Inflammatory macrophage (primary cell): Measurements from ENCODE around the gene TMEM97.
"Not testable (repeated sequence)": the region's sequence is repeated elsewhere in the genome, so short reads cannot be mapped to it uniquely, and the experiment has no call there.

Experiments
- DNase-seq, 2 donors: peaks; one replicate each; pipeline ENCODE4 v3.0.0-alpha.2; 2020 to 2022

TMEM97 gene

DNA sequence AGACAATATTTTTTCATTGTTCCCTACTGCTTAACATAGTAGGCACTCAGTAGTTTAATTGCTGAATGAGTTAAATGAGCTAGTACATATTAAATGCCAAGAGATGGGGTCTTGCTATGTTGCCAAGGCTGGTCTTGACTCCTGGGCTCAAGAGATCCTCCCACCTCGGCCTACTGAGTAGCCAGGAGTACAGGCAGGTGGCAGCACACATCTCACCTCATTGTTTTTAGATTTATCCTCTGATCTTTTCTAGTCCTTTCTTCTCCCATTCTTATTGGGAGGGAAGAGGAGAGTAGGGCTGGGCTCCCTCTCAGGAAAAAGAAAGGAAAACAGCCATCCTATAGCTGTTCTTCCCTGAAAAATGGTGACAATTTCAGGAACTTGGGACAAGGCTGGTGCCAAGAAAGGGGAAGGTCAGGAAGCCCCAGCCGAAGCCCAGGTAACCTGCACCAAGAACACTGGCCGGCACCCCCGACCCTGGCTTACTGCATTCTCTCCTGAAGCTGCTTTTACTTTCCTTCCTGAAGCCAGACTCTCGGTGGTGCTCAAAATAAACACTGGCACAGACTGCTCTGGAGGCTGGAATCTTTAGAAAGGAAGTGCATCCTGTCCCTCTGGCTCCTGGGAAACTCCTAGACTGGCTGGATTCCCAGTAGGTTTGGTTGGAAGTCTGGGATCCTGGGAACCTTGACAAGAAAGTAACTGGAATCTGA lies 19.2 kb downstream of the TMEM97 start:
- no peak for DNase-seq

DNA sequence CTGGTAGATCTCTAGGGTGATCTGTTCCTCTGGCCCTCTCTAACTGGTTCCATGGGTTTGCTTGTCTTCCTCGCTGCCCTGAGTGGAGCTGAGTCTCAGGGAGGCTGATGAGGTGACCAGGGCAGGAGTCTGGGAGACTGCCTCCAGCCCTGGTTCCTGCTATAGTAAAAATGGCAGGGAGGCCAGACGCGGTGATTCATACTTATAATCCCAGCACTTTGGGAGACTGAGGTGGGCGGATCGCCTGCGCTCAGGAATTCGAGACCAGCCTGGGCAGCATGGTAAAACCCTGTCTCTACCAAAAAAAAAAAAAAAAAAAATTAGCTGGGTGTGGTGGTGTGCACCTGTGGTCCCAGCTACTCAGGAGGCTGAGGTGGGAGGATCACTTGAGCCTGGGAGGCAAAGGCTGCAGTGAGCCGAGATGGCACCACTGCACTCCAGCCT lies 19.8 kb downstream of the TMEM97 start:
- DNase-seq = not testable (repeated sequence)

- no peak for DNase-seq
Observed at GRCh38 chr17:28339431-28339830, 20.4 kb downstream of the TMEM97 start.

- DNase-seq = no peak
Observed at GRCh38 chr17:28340374-28340773, 21.4 kb downstream of the TMEM97 start.

DNA sequence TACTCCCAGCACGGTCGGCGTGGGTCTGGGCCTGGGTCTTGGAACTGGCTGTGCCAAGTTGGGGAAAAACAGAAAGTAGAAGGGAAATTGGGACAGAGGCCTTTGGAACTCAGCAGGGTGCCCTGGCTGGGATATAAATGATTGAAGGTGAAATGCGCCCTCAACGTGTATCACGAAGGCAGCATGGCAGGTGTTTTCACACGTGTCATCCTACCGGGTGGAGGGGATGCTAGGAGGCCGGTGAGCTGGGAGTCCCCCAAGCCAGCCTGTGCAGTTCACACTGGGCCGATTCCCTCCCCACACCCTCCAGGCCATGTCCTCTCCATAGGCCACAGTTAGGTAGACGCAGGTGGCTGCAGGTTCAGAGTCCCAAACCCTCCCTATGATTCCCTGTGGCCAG lies 22.5 kb downstream of the TMEM97 start:
- DNase-seq = no peak

- DNase-seq = no peak
Observed at GRCh38 chr17:28342313-28342712, 23.3 kb downstream of the TMEM97 start.

- no peak for DNase-seq
Observed at GRCh38 chr17:28343491-28343932, 24.5 kb downstream of the TMEM97 start.

- DNase-seq = no peak
Observed at GRCh38 chr17:28344011-28344410, 25.0 kb downstream of the TMEM97 start.

GRCh38 chr17:28344435-28344901 lies 25.5 kb downstream of the TMEM97 start:
- no peak for DNase-seq

DNA sequence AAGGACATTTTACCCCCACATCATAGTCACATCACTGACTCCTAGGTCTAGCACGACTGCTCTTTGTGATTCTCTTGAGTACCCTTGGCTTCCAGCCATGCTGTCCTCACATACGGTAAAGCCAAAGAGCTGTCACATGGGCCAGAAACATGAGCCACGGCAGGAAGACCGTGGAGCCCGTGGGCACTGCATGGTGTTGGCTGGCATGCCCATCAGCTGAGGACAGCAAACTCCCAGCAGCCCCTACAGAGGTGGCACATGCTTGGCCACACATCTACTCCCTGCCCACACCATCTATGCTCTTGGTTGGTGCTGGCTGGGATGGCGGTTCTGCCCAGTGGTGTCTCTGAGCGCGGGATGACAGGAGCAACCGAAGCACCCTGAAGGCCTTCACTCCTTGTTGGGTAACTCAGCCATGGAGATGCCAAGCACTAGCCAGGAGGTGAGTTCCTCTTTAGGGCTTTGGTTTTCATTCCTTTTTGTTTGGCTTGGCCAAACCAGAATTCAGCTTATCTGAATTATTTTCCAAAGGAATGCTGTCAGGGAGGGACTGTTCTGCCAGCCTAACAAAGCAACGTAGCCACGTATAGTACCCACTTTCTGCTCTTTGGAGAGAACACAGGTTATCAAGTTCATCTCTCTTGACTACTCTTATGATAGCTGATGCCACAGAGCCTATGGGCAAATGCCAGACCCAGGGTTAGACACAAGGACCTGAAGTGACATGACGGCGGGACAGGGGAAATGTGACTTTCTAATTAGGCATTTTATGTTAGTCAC lies 26.6 kb downstream of the TMEM97 start:
- no peak for DNase-seq

DNA sequence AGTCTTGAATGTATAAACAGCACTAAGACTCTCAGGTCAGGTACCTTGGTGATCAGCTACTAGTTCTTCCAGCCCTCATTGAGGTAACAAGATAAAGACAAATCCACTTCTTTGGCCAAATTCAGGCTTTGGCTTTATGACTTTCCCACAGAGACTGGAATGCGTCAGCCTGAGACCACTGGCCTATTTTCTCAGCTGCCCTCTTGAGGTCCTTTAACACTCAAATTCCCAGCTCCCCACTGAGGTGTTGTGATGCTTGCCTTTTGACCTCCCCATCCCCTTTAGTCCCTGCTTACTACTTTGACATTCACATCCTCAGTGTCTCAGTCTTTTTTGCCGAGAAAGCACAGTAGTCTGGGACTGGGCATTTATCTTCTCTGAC lies 27.2 kb downstream of the TMEM97 start:
- DNase-seq = no peak

- DNase-seq = no peak
Observed at GRCh38 chr17:28346746-28347246, 27.8 kb downstream of the TMEM97 start.

DNA sequence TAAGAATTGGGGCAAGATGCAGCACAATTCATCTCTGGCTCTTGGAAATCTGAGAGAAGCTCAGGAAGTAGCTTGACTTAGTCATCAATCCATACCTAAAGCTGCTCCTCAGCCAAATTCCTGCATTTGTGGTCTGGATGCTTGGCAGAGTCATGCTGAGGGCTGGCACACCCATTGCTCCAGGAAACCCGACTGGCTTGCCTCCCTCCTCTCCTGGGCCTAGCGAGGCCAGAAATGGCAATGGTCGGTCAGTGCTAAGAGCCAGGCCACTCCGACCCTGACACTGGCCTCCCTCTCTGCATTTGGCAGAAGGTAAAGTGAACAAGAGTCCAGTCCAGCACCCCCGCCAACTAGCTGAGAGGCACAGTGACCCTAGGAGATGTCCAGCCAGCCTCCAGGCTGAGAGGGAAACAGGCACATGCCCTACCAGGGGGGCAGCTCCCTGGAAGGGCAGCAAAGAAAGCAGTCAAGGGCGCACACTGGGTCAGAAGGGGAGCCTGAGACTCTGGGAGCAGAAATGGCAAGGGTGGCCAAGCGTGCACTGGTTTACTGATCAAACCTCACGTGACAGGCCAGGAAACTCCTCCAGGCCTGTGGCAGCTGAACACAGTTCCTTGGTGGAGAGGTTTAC lies 28.4 kb downstream of the TMEM97 start:
- DNase-seq = no peak

DNA sequence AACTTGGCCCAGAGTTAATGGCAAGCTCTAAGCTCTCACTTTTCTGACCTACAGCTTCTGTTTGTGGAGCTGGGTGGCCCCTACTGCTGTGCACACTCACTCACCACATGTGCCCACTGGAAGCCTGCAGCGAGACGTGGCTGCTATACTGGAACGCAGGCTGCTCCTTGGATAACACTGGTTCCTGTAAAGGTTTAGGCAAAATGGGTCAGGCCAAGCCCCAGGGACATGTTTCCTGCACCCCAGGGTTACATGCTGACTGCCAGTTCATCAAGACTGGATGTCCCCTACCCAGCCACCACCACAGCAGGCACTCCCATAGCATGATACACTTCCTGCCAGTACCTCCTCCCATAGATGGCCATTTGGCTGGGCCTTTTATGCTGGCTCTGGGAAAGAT lies 30.0 kb downstream of the TMEM97 start:
- DNase-seq = no peak

DNA sequence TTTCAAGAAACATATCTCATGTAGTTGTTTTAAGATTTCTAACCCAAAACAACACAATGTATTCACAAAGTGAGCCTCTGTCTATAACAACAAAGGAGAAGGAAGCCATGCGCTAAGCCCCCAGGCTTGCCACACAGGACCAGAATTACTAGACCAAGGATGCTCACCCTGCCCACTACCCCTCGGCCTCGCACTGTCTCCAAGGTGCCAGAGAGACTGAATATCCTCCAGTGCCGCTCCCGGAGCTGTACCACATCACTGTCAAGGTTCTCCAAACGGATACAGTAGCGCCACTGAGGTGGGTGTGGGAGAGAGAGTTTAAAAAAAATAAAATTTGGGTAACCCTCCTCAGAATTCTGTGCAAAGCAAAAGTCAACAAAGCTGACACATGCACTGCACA lies 31.3 kb downstream of the TMEM97 start:
- no peak for DNase-seq

DNA sequence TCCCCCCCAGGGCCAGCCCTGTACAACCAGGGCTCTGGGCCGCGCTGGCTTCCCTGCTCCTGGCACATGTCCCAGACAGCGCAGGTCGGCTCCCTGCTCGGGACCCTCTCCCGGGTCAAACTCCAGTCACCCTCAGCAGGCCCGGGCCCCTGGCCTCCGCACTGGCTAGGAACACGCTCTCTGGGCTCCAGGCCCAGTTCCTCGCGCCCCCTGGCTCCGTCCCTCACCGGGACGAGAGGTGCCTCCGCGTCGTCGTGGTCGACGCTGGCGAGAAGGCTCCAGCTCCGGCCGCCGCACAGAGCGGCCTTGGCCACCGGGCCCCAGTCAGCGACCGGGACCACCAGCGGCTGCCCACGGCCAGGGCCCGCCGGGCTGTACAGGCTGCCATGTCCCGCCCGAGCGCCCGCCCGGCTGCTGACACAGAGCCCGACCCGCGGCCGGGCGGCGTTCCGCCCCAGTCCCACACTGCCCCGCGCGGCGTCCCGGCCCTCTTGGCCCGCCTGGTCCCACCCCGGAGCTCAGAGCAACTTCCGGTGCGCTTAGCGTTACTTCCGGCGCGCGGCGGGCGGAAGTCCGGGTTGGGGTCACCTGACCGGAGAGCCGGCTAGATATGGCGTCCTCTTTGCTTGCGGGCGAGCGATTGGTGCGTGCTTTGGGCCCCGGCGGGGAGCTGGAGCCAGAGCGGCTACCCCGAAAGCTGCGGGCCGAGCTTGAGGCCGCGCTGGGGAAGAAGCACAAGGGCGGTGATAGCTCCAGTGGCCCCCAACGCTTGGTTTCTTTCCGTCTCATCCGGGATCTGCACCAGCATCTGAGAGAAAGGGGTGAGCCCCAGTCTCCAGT lies 38.3 kb downstream of the TMEM97 start, which contains the start of gene POLDIP2:
POLDIP2 (minus strand) TSS at position 467 of the 840 bp plus-strand sequence; CDS start at position 388, 79 bp downstream.
- DNase-seq = peak; percentile 96 to 97

DNA sequence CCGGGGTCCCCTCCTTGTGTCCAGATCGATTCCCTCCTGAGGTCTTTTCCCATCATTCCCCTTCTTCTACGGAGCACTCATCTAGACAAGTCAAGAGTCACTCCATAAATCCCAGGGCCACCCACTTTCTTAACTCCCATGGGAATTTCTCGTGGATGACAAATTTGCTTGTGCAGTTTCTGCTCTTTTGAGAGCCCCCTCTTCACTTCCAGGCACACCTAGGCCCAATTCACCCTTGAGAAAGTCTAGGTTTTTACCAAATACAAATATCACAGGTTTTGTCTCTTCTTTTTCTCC lies 38.8 kb downstream of the TMEM97 start:
- no peak for DNase-seq

DNA sequence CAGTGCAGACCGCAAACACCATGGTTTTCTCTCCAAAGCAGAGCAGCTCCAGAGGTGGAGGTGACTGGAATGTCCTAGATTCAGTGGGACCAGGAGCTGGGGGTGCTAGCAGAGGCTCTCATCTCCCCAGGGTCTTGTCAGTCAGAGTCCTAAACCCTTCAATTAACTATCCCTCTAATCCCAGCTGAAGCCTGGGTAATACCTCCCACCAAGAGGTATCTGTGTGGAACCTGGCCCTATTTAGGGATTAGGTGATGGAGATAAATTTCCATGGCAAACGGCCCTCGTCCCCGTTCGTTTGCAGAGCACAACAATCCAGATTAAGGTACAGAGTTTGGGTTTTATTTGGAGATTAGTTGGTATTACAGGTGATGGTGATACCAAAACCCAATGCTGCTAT lies 44.2 kb downstream of the TMEM97 start:
- no peak for DNase-seq

GRCh38 chr17:28363776-28364650 lies 45.0 kb downstream of the TMEM97 start:
- DNase-seq = no peak

GRCh38 chr17:28364665-28365363 lies 45.8 kb downstream of the TMEM97 start, which contains the start of gene SEBOX:
TSS of gene SEBOX (minus strand) at chr17:28365199. CDS start at chr17:28365151, 48 bp downstream.
- DNase-seq = no peak

- no peak for DNase-seq
Observed at GRCh38 chr17:28365487-28365886, 46.5 kb downstream of the TMEM97 start.
